Endometrial microvascular endothelial cells (primary cell): ENCODE measurements around the gene C11orf24. TPM values are rescaled to one million over a fixed set of nuclear protein-coding genes. Genes with fewer than 3 reads are reported as not detected.
"Not testable (repeated sequence)": the region's sequence is repeated elsewhere in the genome, so short reads cannot be mapped to it uniquely, and the experiment has no call there.

Experiments used
- in situ Hi-C: cut with HindIII; loops from 2 replicates; pipeline ENCODE4 v1.10.0; 2017; ENCODE audit warnings: low sequenced_read_pairs, low pct_unique_long_range_greater_than_20kb; ENCODE audit errors: inconsistent ontology term
- total RNA-seq: library from RNA; depleted of rRNA; stranded (reverse); fragments of >200 nt; gene quantifications from one replicate; pipeline ENCODE4 v1.2.3, GENCODE V29; 2015; ENCODE audit errors: inconsistent ontology term

The C11orf24 gene
- total RNA-seq, 1 donor from 2014 or later = 38.4 TPM

GRCh38 chr11:68259122-68259959 lies 12.4 kb downstream of the C11orf24 start:
- in situ Hi-C loops = no loop called here

- in situ Hi-C loops = no loop called here
Measured at GRCh38 chr11:68258363-68258765, 13.4 kb downstream of the C11orf24 start.

- in situ Hi-C loops = no loop called here
Measured at GRCh38 chr11:68257477-68258362, 14.1 kb downstream of the C11orf24 start.

- in situ Hi-C loops = no loop called here
Measured at GRCh38 chr11:68256331-68256741, 15.4 kb downstream of the C11orf24 start.

GRCh38 chr11:68255526-68255925 lies 16.2 kb downstream of the C11orf24 start:
- in situ Hi-C loops = no loop called here

GRCh38 chr11:68254421-68254820 lies 17.4 kb downstream of the C11orf24 start:
- in situ Hi-C loops = no loop called here

GRCh38 chr11:68251765-68252164 lies 20.0 kb downstream of the C11orf24 start:
- in situ Hi-C loops = no loop called here

- in situ Hi-C loops = not testable (repeated sequence)
Measured at GRCh38 chr11:68244912-68245311, 26.9 kb downstream of the C11orf24 start.

- in situ Hi-C loops = not testable (repeated sequence)
Measured at GRCh38 chr11:68243847-68244246, 27.9 kb downstream of the C11orf24 start.

- in situ Hi-C loops = no loop called here
Measured at GRCh38 chr11:68242616-68243015, 29.2 kb downstream of the C11orf24 start.

GRCh38 chr11:68231621-68232020 lies 40.2 kb downstream of the C11orf24 start:
- in situ Hi-C loops = no loop called here

- in situ Hi-C loops = no loop called here
Measured at GRCh38 chr11:68229601-68230000, 42.2 kb downstream of the C11orf24 start.

- in situ Hi-C loops = no loop called here
Measured at GRCh38 chr11:68226421-68226820, 45.4 kb downstream of the C11orf24 start.

- in situ Hi-C loops = no loop called here
Measured at GRCh38 chr11:68224606-68225005, 47.2 kb downstream of the C11orf24 start.

GRCh38 chr11:68223275-68223674 lies 48.5 kb downstream of the C11orf24 start:
- in situ Hi-C loops = no loop called here

- in situ Hi-C loops = no loop called here
Measured at GRCh38 chr11:68221406-68221805, 50.4 kb downstream of the C11orf24 start.

- in situ Hi-C loops = no loop called here
Measured at GRCh38 chr11:68216171-68216938, 55.4 kb downstream of the C11orf24 start.

GRCh38 chr11:68215524-68216170 lies 56.1 kb downstream of the C11orf24 start:
- in situ Hi-C loops = no loop called here

GRCh38 chr11:68215087-68215445 lies 56.7 kb downstream of the C11orf24 start:
- in situ Hi-C loops = no loop called here
